Stimulated activated CD4-positive, alpha-beta T cell treated with anti-CD3 and anti-CD28 coated beads, Interleukin-12 subunit alpha, Interleukin-12 subunit beta, amount 100 ng/mL, for 4 hours (primary cell): Measurements from ENCODE around the gene PSD2.

ENCODE experiments used
- DNase-seq: peaks from one replicate; pipeline ENCODE4 v3.0.0-alpha.2; 2020

Gene PSD2

GRCh38 chr5:139884144-139884543, 88.5 kb downstream of the PSD2 start:
- no peak for DNase-seq

- DNase-seq = no peak
Measured at GRCh38 chr5:139884734-139885133, 89.1 kb downstream of the PSD2 start.

- DNase-seq = no peak
Measured at GRCh38 chr5:139885172-139885856, 89.7 kb downstream of the PSD2 start.

- DNase-seq = no peak
Measured at GRCh38 chr5:139885857-139886208, 90.2 kb downstream of the PSD2 start.

GRCh38 chr5:139886213-139886612, 90.6 kb downstream of the PSD2 start:
- no peak for DNase-seq

GRCh38 chr5:139888370-139888769, 92.8 kb downstream of the PSD2 start:
- no peak for DNase-seq

- no peak for DNase-seq
Measured at GRCh38 chr5:139889410-139889809, 93.8 kb downstream of the PSD2 start.

GRCh38 chr5:139893873-139894272, 98.3 kb downstream of the PSD2 start:
- no peak for DNase-seq
